Neural cell (in vitro differentiated cells): ENCODE measurements around the gene DDX47.

Experiments used
- REST ChIP-seq: IDR thresholded peaks from 2 replicates; pipeline ENCODE4 v1.6.1; 2012; ENCODE audit warnings: borderline replicate concordance
- TAF1 ChIP-seq: IDR thresholded peaks from 2 replicates; pipeline ENCODE4 v1.6.1; 2012; ENCODE audit warnings: low read depth
- TF ChIP-seq, protein P1 (sequence below): fragments of 450-650 bp; IDR thresholded peaks from 2 replicates; pipeline ENCODE4 v1.5.1; 2014; ENCODE audit warnings: antibody characterized with exemption, mild to moderate bottlenecking, moderate library complexity; ENCODE audit not compliant: poor library complexity, severe bottlenecking

DNA sequence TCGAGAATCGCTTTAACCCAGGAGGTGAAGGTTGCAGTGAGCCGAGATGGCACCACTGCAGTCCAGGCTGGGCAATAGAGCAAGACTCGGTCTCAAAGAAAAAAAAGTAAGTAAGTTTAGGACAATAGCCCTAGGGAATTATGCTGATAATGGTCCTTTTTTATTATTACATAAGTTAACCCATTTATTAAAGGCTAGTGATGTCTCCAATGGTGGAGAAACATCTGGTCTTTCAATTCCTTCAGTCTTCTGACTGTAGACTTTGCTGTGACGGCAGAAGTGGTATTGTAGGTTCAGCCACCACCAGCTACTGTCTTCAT is 27.4 kb downstream of the DDX47 start:
- TF ChIP-seq, protein P1, sequence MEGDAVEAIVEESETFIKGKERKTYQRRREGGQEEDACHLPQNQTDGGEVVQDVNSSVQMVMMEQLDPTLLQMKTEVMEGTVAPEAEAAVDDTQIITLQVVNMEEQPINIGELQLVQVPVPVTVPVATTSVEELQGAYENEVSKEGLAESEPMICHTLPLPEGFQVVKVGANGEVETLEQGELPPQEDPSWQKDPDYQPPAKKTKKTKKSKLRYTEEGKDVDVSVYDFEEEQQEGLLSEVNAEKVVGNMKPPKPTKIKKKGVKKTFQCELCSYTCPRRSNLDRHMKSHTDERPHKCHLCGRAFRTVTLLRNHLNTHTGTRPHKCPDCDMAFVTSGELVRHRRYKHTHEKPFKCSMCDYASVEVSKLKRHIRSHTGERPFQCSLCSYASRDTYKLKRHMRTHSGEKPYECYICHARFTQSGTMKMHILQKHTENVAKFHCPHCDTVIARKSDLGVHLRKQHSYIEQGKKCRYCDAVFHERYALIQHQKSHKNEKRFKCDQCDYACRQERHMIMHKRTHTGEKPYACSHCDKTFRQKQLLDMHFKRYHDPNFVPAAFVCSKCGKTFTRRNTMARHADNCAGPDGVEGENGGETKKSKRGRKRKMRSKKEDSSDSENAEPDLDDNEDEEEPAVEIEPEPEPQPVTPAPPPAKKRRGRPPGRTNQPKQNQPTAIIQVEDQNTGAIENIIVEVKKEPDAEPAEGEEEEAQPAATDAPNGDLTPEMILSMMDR = no peak
- no peak for TF ChIP-seq TAF1
- TF ChIP-seq REST = no peak
